ENCODE data around the gene MLLT3.

Gene MLLT3

GRCh38 chr9:20463823-20464222 lies 158.5 kb downstream of the MLLT3 start:
- TF ChIP-seq, protein P1, sequence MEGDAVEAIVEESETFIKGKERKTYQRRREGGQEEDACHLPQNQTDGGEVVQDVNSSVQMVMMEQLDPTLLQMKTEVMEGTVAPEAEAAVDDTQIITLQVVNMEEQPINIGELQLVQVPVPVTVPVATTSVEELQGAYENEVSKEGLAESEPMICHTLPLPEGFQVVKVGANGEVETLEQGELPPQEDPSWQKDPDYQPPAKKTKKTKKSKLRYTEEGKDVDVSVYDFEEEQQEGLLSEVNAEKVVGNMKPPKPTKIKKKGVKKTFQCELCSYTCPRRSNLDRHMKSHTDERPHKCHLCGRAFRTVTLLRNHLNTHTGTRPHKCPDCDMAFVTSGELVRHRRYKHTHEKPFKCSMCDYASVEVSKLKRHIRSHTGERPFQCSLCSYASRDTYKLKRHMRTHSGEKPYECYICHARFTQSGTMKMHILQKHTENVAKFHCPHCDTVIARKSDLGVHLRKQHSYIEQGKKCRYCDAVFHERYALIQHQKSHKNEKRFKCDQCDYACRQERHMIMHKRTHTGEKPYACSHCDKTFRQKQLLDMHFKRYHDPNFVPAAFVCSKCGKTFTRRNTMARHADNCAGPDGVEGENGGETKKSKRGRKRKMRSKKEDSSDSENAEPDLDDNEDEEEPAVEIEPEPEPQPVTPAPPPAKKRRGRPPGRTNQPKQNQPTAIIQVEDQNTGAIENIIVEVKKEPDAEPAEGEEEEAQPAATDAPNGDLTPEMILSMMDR (conservative IDR thresholded peaks at IDR 0.05; ENCODE audit: control insufficient read depth, insufficient read depth, low read depth, low read length), result no peak
- H3K4me3 ChIP-seq (ENCODE audit: control insufficient read depth, low read depth, low read length), result no peak overlapping the region
- DNase-seq (ENCODE audit: low read depth), result no peak

- H3K4me3 ChIP-seq (ENCODE audit: control insufficient read depth, low read depth, low read length), result no peak overlapping the region
- TF ChIP-seq, protein P1 (conservative IDR thresholded peaks at IDR 0.05; ENCODE audit: control insufficient read depth, insufficient read depth, low read depth, low read length), result peak; percentile 8
- no peak for DNase-seq (ENCODE audit: low read depth)
These were observed 159.9 kb downstream of the MLLT3 start for GRCh38 chr9:20462410-20462809.

DNA sequence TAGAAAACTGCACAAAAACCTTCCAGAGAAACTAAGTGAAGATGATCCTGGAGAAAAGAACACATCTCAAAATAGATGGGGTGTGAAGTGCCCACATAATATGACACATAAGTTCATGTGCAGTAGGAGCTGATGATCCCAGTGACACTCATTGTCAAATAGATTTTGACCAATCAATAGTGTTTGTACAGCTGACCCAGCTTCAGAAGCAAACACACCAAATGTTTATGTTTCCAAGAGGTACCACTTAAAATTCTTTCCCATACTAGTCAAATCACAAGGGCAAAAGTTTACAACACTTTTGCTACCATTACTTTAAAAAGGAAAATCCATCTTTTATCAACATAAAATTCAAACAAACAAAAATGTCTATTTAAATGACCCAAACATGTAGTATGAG lies 175.0 kb downstream of the MLLT3 start:
- H3K4me3 ChIP-seq (ENCODE audit: control insufficient read depth, low read depth, low read length), result no peak overlapping the region
- no peak for DNase-seq (ENCODE audit: low read depth)

GRCh38 chr9:20446248-20446647 lies 176.1 kb downstream of the MLLT3 start:
- no peak for DNase-seq (ENCODE audit: low read depth)
- H3K4me3 ChIP-seq (ENCODE audit: control insufficient read depth, low read depth, low read length), result no peak overlapping the region
- TF ChIP-seq, protein P1 (conservative IDR thresholded peaks at IDR 0.05; ENCODE audit: control insufficient read depth, insufficient read depth, low read depth, low read length), result no peak

More for the DNA sequence above, 175.0 kb downstream of the MLLT3 start:
- TF ChIP-seq, protein P1 (conservative IDR thresholded peaks at IDR 0.05; ENCODE audit: control insufficient read depth, insufficient read depth, low read depth, low read length), result no peak

DNA sequence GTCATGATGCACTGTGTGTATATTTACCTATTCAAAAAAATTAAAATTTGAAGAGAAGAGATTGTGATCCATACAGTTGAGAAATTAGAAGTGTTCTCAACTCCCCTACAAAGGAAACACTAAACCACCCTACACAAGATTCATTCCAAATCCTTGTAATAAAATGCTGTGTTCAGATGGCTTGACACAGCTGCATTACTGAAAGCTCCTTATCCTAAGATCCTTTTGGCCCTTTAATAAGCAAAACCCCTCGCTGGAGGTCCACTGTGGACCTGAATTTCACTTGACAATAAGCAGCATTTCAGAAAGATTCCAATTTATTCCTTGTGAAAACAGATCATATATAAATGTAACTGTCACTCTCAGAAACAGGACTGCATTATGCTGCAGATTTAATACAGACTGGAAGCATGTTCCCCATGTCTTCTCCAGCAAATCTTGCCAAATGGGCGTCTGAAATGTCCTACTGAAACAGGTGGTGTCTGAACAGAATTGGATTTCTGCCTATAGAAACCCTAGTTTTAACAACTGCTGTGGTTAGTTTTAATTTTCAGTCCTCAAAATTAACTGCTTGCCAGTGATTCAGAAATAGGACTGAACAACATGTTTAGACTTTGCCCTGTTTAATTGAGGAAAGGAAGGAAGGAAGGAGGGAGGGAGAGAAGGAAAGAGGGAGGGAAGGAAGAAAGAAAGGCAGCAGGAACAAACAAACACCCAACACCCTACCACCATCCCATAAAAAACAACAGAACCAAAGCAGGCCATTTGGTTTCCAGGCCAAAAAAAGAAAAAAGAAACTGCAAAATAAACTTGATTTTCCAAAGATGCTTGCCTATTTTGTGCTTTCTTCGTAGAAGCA lies 179.6 kb downstream of the MLLT3 start:
- H3K4me3 ChIP-seq (ENCODE audit: control insufficient read depth, low read depth, low read length), result no peak overlapping the region
- DNase-seq (ENCODE audit: low read depth), result no peak
- TF ChIP-seq, protein P1 (conservative IDR thresholded peaks at IDR 0.05; ENCODE audit: control insufficient read depth, insufficient read depth, low read depth, low read length), result no peak

DNA sequence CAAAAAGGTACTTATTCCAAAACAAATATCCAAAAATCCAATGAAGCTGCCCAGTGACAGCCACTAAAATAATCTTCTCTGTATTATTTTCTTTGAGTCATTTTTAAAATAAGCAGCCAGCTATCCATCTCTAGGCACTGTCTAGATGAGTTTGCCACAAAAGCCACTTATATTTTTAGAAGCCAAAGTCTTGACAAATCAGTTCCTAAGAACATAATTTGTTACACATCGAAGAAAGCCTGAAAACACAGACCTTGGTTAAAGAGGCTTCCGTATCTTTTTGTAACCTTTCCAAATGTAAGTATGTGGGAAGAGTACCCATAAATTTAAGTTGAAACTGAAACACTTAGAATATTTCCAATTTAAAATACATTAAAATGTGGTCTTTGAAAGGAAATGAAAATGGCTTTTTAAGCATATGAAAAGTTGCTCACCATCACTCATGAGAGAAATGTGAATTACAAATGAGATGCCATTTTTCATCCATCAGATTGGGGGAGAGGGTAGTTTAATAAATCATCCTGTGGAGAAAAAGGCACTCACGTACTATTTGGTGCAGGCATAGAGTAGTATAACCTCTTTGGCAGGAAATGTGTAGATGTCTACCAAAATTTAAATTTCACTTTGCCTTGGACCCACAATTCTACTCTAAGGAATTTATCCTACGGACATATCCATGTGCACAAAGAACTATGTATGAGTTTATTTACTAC lies 180.4 kb downstream of the MLLT3 start:
- DNase-seq (ENCODE audit: low read depth), result no peak
- TF ChIP-seq, protein P1 (conservative IDR thresholded peaks at IDR 0.05; ENCODE audit: control insufficient read depth, insufficient read depth, low read depth, low read length), result no peak

More for the DNA sequence above, 180.4 kb downstream of the MLLT3 start:
- no peak overlapping the region for H3K4me3 ChIP-seq (ENCODE audit: control insufficient read depth, low read depth, low read length)

Data from fibroblast of mammary gland (primary cell).